H9 (cell line): Measurements from ENCODE around the gene UQCRC2. TPM values are rescaled to one million over a fixed set of nuclear protein-coding genes. Genes with fewer than 3 reads are reported as not detected.
"Not testable (repeated sequence)": the region's sequence is repeated elsewhere in the genome, so short reads cannot be mapped to it uniquely, and the experiment has no call there.

Experiments
- DNase-seq: peaks from one replicate; pipeline ENCODE4 v3.0.0-alpha.2; 2017
- H2AFZ ChIP-seq: one replicate; pipeline ENCODE4 v1.6.1; 2013; ENCODE audit warnings: mild to moderate bottlenecking, low read length, control low read depth, moderate library complexity
- H2AK5ac ChIP-seq: 2 replicates; pipeline ENCODE4 v1.6.1; 2013; ENCODE audit warnings: low read length, control low read depth, mixed read lengths; ENCODE audit not compliant: insufficient read length
- H2BK120ac ChIP-seq: one replicate; pipeline ENCODE4 v1.6.1; 2013; ENCODE audit warnings: low read depth, mild to moderate bottlenecking, low read length, control low read depth, inconsistent platforms; ENCODE audit not compliant: poor library complexity, severe bottlenecking
- H2BK12ac ChIP-seq: 2 replicates; pipeline ENCODE4 v1.6.1; 2013; ENCODE audit warnings: low read length, control low read depth, mixed read lengths, low read depth; ENCODE audit not compliant: insufficient read length
- H2BK15ac ChIP-seq: 2 replicates; pipeline ENCODE4 v1.6.1; 2013; ENCODE audit warnings: low read depth, low read length, control low read depth
- H2BK20ac ChIP-seq: one replicate; pipeline ENCODE4 v1.6.1; 2013; ENCODE audit warnings: low read depth, mild to moderate bottlenecking, low read length, control low read depth, inconsistent platforms; ENCODE audit not compliant: poor library complexity, severe bottlenecking
- H2BK5ac ChIP-seq: 2 replicates; pipeline ENCODE4 v1.6.1; 2013; ENCODE audit warnings: low read length, control low read depth, mixed read lengths; ENCODE audit not compliant: insufficient read length
- H3K14ac ChIP-seq: 2 replicates; pipeline ENCODE4 v1.6.1; 2013; ENCODE audit warnings: low read length, control low read depth; ENCODE audit not compliant: insufficient read depth
- H3K18ac ChIP-seq: 2 replicates; pipeline ENCODE4 v1.6.1; 2013; ENCODE audit warnings: low read depth, mild to moderate bottlenecking, mixed read lengths, low read length, control low read depth; ENCODE audit not compliant: insufficient read length
- H3K23ac ChIP-seq: 2 replicates; pipeline ENCODE4 v1.6.1; 2013; ENCODE audit warnings: low read length, control low read depth, mixed read lengths, low read depth; ENCODE audit not compliant: insufficient read length
- H3K23me2 ChIP-seq: 2 replicates; pipeline ENCODE4 v1.6.1; 2013; ENCODE audit warnings: low read depth, mild to moderate bottlenecking, mixed read lengths, low read length, control low read depth; ENCODE audit not compliant: insufficient read length, poor library complexity, severe bottlenecking
- H3K27ac ChIP-seq: 2 replicates; pipeline ENCODE4 v1.5.1; 2013; ENCODE audit warnings: low read length, control low read depth, mixed read lengths, low read depth; ENCODE audit not compliant: insufficient read length
- H3K27me3 ChIP-seq: 2 replicates; pipeline ENCODE4 v1.6.1; 2013; ENCODE audit warnings: low read length, control low read depth, inconsistent platforms; ENCODE audit not compliant: insufficient read depth
- H3K4ac ChIP-seq: 2 replicates; pipeline ENCODE4 v1.6.1; 2013; ENCODE audit warnings: low read depth, mild to moderate bottlenecking, control low read depth, inconsistent platforms, low read length, moderate library complexity
- H3K4me1 ChIP-seq: 2 replicates; pipeline ENCODE4 v1.6.1; 2013; ENCODE audit warnings: low read length, control low read depth, inconsistent platforms; ENCODE audit not compliant: insufficient read depth
- H3K4me2 ChIP-seq: 2 replicates; pipeline ENCODE4 v1.6.1; 2013; ENCODE audit warnings: low read length, control low read depth, mixed read lengths; ENCODE audit not compliant: insufficient read length, insufficient read depth
- H3K56ac ChIP-seq: 2 replicates; pipeline ENCODE4 v1.6.1; 2013; ENCODE audit warnings: low read depth, mild to moderate bottlenecking, mixed read lengths, low read length, control low read depth; ENCODE audit not compliant: insufficient read length
- H3K79me1 ChIP-seq: 2 replicates; pipeline ENCODE4 v1.6.1; 2013; ENCODE audit warnings: low read depth, mild to moderate bottlenecking, moderate library complexity, low read length, control low read depth, inconsistent platforms; ENCODE audit not compliant: insufficient read depth, poor library complexity, severe bottlenecking
- H3K79me2 ChIP-seq: 2 replicates; pipeline ENCODE4 v1.6.1; 2013; ENCODE audit warnings: low read length, control low read depth, inconsistent platforms; ENCODE audit not compliant: insufficient read depth
- H3K9ac ChIP-seq: 2 replicates; pipeline ENCODE4 v1.6.1; 2013; ENCODE audit warnings: low read length, control low read depth, mixed read lengths; ENCODE audit not compliant: insufficient read length; ENCODE audit errors: extremely low read depth
- H3K9me3 ChIP-seq: one replicate; pipeline ENCODE4 v1.6.1; 2013; ENCODE audit warnings: low read depth, low read length, inconsistent platforms; ENCODE audit not compliant: control insufficient read depth
- H3T11ph ChIP-seq: one replicate; pipeline ENCODE4 v1.6.1; 2013; ENCODE audit warnings: mild to moderate bottlenecking, low read length, control low read depth, inconsistent platforms
- H4K20me1 ChIP-seq: one replicate; pipeline ENCODE4 v1.6.1; 2013; ENCODE audit not compliant: control insufficient read depth, insufficient read length, insufficient read depth
- H4K5ac ChIP-seq: 2 replicates; pipeline ENCODE4 v1.6.1; 2013; ENCODE audit warnings: low read depth, mild to moderate bottlenecking, mixed read lengths, low read length, control low read depth; ENCODE audit not compliant: insufficient read length
- H4K8ac ChIP-seq: replicated peaks from 2 replicates; pipeline ENCODE4 v1.6.1; 2013; ENCODE audit warnings: low read length, control low read depth, mixed read lengths, low read depth; ENCODE audit not compliant: insufficient read length
- H4K91ac ChIP-seq: 2 replicates; pipeline ENCODE4 v1.6.1; 2013; ENCODE audit warnings: low read depth, mild to moderate bottlenecking, moderate library complexity, mixed read lengths, low read length, control low read depth; ENCODE audit not compliant: insufficient read length
- H3K27ac Mint-ChIP-seq, 3 experiments: 2 replicates in 2 of 3; 3 replicates in 1 of 3; pipeline ENCODE4 v1.8.0; 2020 to 2021; ENCODE audit warnings: mixed read lengths in 3 of 3, mild to moderate bottlenecking in 1 of 3, moderate library complexity in 1 of 3
- H3K27me3 Mint-ChIP-seq: 2 replicates; pipeline ENCODE4 v1.8.0; 2021; ENCODE audit warnings: low read depth, mild to moderate bottlenecking, moderate library complexity, mixed read lengths
- H3K36me3 Mint-ChIP-seq, 3 experiments: 2 replicates in 2 of 3; 3 replicates in 1 of 3; pipeline ENCODE4 v1.8.0; 2020 to 2021; ENCODE audit warnings: low read depth in 3 of 3, mixed read lengths in 3 of 3; ENCODE audit not compliant: insufficient read depth in 1 of 3
- H3K4me1 Mint-ChIP-seq, 2 experiments: 2 replicates each; pipeline ENCODE4 v1.8.0; 2020; ENCODE audit warnings: mixed read lengths in 2 of 2
- H3K4me3 Mint-ChIP-seq, 2 experiments: 2 replicates in 1 of 2; 3 replicates in 1 of 2; pipeline ENCODE4 v1.8.0; 2020 to 2021; ENCODE audit warnings: mild to moderate bottlenecking in 2 of 2, mixed read lengths in 2 of 2, moderate library complexity in 1 of 2
- H3K9me3 Mint-ChIP-seq, 2 experiments: 2 replicates in 1 of 2; 3 replicates in 1 of 2; pipeline ENCODE4 v1.8.0; 2020; ENCODE audit warnings: mild to moderate bottlenecking in 2 of 2, mixed read lengths in 2 of 2, moderate library complexity in 1 of 2
- WGBS: extraction: QIAGEN DNeasy Blood & Tissue Kit; methylation state at CpG from one replicate; pipeline ENCODE4 v1.1.7; 2013; ENCODE audit warnings: missing lambda C conversion rate, low lambda C conversion rate, mixed read lengths; ENCODE audit not compliant: insufficient read length; ENCODE audit errors: extremely low coverage; 5-methylcytosine and 5-hydroxymethylcytosine counted together
- total RNA-seq: library from RNA; stranded (reverse); gene quantifications from 2 replicates; pipeline ENCODE4 v1.2.1, GENCODE V29; 2021
- TF ChIP-seq, protein P1 (sequence below): fragments of 200-600 bp; sonication (generic); conservative IDR thresholded peaks from 3 replicates; pipeline ENCODE4 v1.8.0; 2021; ENCODE audit warnings: antibody characterized with exemption, mild to moderate bottlenecking

The UQCRC2 gene
- total RNA-seq, 1 experiment from 2014 or later, result 228 TPM

DNA sequence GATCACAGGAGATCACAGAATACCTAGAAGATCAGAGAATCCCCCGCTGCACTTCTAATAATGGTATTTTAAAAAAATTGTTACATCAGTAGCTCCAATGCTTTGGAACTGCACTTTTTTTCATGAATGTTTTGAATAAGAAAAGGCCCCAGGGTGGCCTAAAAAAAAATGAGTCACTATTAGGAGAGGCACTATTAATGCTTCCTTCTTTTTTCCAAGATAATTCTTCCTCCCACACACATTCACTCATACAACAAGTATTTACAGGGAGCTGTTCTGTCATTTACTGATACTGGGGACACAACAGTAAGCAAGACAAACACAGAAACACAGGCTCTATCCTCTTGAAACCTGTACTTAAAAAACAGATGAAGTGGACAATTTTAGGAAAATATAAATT, 48.4 kb downstream of the UQCRC2 start:
- TF ChIP-seq, protein P1, sequence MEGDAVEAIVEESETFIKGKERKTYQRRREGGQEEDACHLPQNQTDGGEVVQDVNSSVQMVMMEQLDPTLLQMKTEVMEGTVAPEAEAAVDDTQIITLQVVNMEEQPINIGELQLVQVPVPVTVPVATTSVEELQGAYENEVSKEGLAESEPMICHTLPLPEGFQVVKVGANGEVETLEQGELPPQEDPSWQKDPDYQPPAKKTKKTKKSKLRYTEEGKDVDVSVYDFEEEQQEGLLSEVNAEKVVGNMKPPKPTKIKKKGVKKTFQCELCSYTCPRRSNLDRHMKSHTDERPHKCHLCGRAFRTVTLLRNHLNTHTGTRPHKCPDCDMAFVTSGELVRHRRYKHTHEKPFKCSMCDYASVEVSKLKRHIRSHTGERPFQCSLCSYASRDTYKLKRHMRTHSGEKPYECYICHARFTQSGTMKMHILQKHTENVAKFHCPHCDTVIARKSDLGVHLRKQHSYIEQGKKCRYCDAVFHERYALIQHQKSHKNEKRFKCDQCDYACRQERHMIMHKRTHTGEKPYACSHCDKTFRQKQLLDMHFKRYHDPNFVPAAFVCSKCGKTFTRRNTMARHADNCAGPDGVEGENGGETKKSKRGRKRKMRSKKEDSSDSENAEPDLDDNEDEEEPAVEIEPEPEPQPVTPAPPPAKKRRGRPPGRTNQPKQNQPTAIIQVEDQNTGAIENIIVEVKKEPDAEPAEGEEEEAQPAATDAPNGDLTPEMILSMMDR, result no peak
- H3K27me3 Mint-ChIP-seq, result peaks cover 18% of the 10 kb centered on the region
- H2AK5ac ChIP-seq, result no peak overlapping the region
- no peaks in the 10 kb centered on the region for H4K20me1 ChIP-seq
- no peaks in the 10 kb centered on the region; the same call in 1 of the 2 replicates for H3K27me3 ChIP-seq
- H3K23me2 ChIP-seq, result peaks cover 3% of the 10 kb centered on the region
- no peak overlapping the region for H3K27ac ChIP-seq
- no peak overlapping the region for H3T11ph ChIP-seq
- no peak overlapping the region; a peak in 1 of 5 replicates for H3K4me3 Mint-ChIP-seq
- H3K36me3 Mint-ChIP-seq, result no peaks in the 10 kb centered on the region
- no peaks in the 10 kb centered on the region for H3K4me1 ChIP-seq
- H3K18ac ChIP-seq, result no peak overlapping the region
- peaks cover 3 to 4% of the 10 kb centered on the region in 2 experiments for H3K4me1 Mint-ChIP-seq
- no peak overlapping the region for H3K56ac ChIP-seq
- H2BK20ac ChIP-seq, result no peak overlapping the region
- no peak overlapping the region for H2BK15ac ChIP-seq
- H3K9ac ChIP-seq, result no peak overlapping the region
- no peak overlapping the region for H3K4ac ChIP-seq
- no peak overlapping the region for H4K5ac ChIP-seq
- no peaks in the 10 kb centered on the region for H3K9me3 ChIP-seq
- H2BK120ac ChIP-seq, result no peak overlapping the region
- H3K79me1 ChIP-seq, result no peaks in the 10 kb centered on the region
- no peak overlapping the region for H4K8ac ChIP-seq
- no peaks in the 10 kb centered on the region for H3K79me2 ChIP-seq
- DNase-seq, result no peak
- no peak overlapping the region for H2BK12ac ChIP-seq
- WGBS, result no CpG with 5 or more reads among the region's 1 CpG
- H2AFZ ChIP-seq, result no peak overlapping the region
- no peak overlapping the region for H3K23ac ChIP-seq
- H3K14ac ChIP-seq, result no peak overlapping the region
- no peaks in the 10 kb centered on the region for H3K9me3 Mint-ChIP-seq
- no peak overlapping the region for H2BK5ac ChIP-seq
- no peak overlapping the region for H4K91ac ChIP-seq
- H3K4me2 ChIP-seq, result peak overlapping the region; percentile 40
- no peak overlapping the region for H3K27ac Mint-ChIP-seq

DNA sequence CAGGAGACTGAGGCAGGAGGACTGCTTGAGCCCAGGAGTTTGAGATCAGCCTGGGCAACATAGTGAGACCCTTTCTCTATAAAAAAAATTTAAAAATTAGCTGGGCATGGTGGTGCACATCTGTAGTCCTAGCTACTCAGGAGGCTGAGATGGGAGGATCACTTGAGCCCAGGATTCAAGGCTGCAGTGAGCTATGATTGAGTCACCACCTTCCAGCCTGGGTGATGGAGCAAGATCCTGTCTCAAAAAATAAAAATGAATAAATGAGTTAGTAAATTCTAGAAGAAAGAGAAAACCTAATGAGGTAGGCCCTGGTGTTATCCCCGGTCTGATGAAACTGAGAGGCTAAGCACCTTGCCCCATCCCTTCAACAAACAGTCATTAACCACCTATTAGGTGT, 48.9 kb downstream of the UQCRC2 start:
- H3K27ac Mint-ChIP-seq, H3T11ph ChIP-seq, H2BK120ac ChIP-seq, H3K4me1 ChIP-seq, H3K18ac ChIP-seq, H3K36me3 Mint-ChIP-seq, H3K27ac ChIP-seq, H4K20me1 ChIP-seq, H4K5ac ChIP-seq, H2BK15ac ChIP-seq, H3K4ac ChIP-seq, DNase-seq, H3K4me3 Mint-ChIP-seq, H3K4me2 ChIP-seq, H3K9ac ChIP-seq, H2BK5ac ChIP-seq, H4K91ac ChIP-seq, H3K9me3 Mint-ChIP-seq, H3K56ac ChIP-seq, H2BK12ac ChIP-seq, H3K9me3 ChIP-seq, H2AFZ ChIP-seq, H3K79me1 ChIP-seq, H3K4me1 Mint-ChIP-seq, H2BK20ac ChIP-seq, H3K27me3 ChIP-seq, H3K23ac ChIP-seq, H4K8ac ChIP-seq, H3K14ac ChIP-seq, H3K23me2 ChIP-seq, H2AK5ac ChIP-seq, H3K79me2 ChIP-seq: not testable (repeated sequence)
- no CpG with 5 or more reads among the region's 1 CpG for WGBS
- peaks cover 21% of the 10 kb centered on the region for H3K27me3 Mint-ChIP-seq
